Measurements from ENCODE around the gene ALOXE3.

The ALOXE3 gene

DNA sequence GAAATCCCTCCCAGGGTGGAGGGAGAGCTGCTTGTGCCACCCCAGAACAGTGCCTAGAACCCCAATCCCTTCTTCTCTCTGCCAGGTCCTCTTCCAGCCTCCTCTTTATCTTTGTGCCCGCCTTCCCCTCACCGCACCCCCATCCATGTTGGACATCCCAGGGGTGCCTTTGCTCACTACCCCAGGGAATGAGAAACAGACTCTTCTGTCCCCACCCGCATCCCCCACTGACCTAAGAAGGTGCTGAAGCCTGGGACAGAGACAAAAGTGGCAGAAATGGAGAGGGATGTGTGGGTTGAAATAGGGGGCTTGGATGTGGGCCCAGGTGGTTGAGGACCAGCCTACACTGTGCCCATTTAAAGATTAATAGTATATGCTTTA lies 62.5 kb downstream of the ALOXE3 start:
- no peak for DNase-seq (ENCODE audit: low read depth in 2 of 3, low spot score in 1 of 3)

DNA sequence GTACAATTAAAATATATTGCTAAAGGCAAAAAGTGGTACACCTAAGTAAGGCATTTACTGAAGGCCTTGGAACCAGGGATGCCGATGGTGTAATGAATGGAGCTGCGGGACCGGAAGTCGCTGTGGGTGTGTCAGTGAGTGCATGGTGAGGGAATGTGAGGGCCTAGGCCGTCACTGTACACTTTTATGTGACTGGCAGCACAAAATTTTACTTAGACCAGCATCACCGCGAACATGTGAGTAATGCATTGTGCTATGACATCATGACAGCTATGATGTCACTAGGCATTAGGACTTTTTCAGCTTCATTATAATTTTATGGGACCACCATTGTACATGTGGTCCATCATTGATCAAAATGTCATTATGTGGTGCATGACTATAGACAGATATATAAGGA lies 64.7 kb downstream of the ALOXE3 start:
- DNase-seq (ENCODE audit: low read depth in 2 of 3, low spot score in 1 of 3) = no peak

DNA sequence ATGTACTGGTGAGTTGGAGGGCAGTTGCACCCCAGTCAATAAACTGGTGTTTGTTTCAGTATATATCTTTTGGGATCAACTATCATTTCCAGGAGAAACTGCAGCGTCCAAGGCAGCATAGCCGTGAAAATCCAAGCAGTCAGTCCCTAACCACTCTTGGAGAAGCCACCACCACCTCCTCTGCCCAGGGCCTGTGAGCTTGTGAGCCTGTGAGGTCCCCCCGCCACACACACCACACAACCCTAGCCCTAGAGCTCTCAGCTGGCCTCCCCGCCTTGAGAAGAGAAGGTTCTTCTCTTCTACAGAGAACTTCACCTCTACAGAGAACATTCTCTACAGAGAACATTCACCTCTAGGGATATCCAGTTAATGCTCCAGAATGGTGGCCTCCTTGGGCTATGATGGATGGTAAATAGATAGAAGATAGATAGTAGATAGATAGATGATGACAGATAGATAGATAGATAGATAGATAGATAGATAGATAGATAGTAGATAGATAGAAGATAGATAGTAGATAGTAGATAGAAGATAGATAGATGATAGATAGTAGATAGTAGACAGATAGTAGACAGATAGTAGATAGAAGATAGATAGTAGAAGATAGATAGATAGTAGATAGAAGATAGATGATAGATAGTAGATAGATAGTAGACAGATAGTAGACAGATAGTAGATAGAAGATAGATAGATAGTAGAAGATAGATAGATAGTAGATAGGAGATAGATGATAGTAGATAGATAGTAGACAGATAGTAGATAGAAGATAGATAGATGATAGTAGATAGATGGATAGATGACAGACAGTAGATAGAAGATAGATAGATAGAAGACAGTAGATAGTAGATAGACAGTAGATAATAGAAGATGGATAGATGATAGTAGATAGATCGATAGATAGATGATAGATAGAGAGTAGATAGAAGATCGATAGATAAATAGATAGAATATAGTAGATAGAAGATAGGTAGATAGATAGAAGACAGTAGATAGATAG lies 65.8 kb downstream of the ALOXE3 start:
- no peak for DNase-seq (ENCODE audit: low read depth in 2 of 3, low spot score in 1 of 3)

DNA sequence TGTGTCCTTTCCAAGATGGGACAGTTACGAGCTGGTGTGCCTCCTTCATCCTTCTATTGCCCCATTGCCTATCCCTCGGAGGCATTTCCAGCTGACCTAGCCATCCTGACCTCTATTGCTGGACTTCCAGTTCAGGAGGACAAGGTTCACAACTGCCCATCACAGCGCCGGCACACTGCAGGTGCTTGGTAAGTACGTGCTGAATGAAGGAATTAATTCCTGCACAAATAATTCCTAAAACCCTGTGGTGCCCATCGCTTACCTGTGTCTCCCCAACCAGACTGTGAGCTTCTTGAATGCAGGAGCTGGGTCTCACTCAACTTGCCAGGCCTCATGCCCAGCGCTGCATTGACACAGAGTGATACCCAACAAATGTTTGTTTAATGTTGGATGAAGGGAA lies 66.5 kb downstream of the ALOXE3 start:
- DNase-seq (ENCODE audit: low read depth in 2 of 3, low spot score in 1 of 3) = no peak

DNA sequence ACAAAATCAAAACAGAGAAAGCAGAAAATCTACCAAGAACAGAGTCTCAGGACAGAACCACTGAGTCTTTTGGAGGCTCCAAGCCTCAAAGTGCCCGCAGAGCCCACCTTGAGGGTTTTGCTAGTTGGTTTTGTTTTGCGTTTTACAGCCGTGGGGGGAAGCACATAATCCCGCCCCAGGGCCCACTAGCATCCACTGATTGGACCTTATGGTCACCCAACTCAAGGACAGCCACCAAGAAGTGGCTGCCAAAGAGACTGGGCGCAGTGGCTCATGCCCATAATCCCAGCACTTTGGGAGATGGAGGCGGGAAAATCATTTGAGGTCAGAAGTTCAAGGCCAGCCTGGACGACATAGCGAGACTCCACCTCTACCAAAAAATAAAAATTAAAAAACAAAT lies 69.6 kb downstream of the ALOXE3 start:
- no peak for DNase-seq (ENCODE audit: low read depth in 2 of 3, low spot score in 1 of 3)

DNA sequence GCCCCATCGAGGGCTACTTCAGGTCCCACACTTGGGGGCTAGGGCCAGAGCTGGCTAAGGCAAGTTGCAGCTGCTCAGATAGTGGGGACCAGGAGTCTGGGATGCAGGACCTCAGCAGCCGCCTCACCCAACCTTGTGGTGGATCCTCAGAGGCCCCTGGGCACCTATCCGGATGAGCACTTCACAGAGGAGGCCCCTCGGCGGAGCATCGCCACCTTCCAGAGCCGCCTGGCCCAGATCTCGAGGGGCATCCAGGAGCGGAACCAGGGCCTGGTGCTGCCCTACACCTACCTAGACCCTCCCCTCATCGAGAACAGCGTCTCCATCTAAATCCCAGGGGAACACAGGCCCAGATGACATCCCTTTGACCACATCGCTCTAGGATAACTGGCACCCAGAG lies 70.1 kb downstream of the ALOXE3 start:
- no peak for DNase-seq (ENCODE audit: low read depth in 2 of 3, low spot score in 1 of 3)

DNA sequence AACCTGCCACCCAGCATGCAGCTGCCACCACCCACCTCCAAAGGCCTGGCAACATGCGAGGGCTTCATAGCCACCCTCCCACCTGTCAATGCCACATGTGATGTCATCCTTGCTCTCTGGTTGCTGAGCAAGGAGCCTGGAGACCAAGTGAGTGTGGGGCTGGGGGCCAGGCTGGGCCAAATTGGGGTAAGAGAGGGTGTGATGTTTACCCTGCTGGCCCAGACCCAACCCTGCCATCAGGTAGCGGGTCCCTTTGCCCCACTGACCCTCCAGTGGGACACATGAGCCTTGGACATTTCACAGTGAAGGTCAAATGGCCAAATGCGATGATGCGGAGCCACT lies 70.6 kb downstream of the ALOXE3 start:
- DNase-seq (ENCODE audit: low read depth in 2 of 3, low spot score in 1 of 3) = no peak

DNA sequence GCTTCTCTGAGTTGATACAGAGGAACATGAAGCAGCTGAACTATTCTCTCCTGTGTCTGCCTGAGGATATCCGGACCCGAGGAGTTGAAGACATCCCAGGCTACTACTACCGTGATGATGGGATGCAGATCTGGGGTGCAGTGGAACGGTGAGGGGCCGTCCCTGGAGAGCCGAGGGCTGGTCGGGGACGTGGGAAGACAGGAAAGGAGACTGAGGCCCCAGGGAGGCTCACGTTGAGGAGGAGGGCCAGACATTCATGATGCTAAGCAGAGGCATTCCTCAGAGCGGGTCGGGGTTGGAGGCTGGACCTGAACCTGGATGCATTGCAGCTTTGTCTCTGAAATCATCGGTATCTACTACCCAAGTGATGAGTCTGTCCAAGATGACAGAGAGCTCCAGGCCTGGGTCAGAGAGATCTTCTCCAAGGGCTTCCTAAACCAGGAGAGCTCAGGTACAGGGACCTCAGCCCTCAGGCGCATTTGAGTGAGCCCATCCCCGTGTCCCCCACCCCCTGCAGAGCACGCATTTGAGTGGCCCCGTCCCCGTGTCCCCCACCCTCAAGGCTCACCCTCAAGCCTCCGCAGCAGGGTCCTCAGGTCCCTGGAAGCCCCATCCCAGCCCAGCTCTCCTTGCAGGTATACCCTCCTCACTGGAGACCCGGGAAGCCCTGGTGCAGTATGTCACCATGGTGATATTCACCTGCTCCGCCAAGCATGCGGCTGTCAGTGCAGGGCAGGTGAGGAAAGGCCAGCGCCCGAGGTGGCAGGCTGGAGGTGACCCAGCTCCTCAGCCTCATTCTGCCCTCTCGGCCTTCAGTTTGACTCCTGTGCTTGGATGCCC lies 71.2 kb downstream of the ALOXE3 start:
- DNase-seq (ENCODE audit: low read depth in 2 of 3, low spot score in 1 of 3) = no peak

DNA sequence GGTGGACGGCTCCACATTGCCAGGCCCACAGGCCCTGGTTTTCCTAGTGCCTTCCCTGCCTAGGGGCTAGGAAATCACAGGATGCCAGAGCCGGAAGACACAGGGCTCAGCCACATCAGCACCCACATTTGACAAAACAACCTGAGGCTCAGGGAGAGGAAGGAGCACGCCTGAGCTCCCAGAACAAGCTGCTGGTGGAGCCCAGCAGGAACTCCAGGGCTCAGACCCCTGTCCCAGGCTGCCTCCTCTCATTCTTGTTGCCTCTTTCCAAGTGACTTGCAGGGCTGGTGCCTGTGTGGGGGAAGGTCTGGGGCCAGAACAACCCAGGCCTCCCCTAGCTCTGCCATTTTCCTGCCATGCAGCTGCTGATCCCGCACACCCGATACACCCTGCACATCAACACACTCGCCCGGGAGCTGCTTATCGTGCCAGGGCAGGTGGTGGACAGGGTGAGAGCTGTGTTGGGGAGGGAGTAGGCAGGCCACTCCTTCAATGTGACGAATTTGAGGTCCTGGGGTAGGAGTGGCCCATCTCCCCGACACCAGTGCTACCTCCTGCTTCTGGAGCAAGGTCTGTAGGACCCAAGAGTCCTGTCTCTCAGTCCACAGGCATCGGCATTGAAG lies 71.9 kb downstream of the ALOXE3 start:
- DNase-seq (ENCODE audit: low read depth in 2 of 3, low spot score in 1 of 3) = no peak
